ENCODE measurements around the gene ZNF546.

GRCh38 chr19:40056505-40056904 lies 59.6 kb downstream of the ZNF546 start:
- TF ChIP-seq POLR2A (IDR thresholded peaks at IDR 0.05) = no peak
- no peak for TF ChIP-seq CTCF (IDR thresholded peaks at IDR 0.05)
- no peak for TF ChIP-seq EP300 (IDR thresholded peaks at IDR 0.05)
- no peak for TF ChIP-seq POLR2AphosphoS5 (IDR thresholded peaks at IDR 0.05)

Data from sigmoid colon (tissue), 4 donors.